CD14-positive monocyte (primary cell): ENCODE data around the gene FRY. TPM values are rescaled to one million over a fixed set of nuclear protein-coding genes. Genes with fewer than 3 reads are reported as not detected.

Experiments used
- DNase-seq, 3 donors: peaks; one replicate each; pipeline ENCODE4 v3.0.0-alpha.2; 2011 to 2022
- H2AFZ ChIP-seq: 2 replicates; pipeline ENCODE4 v1.6.0; 2012; ENCODE audit warnings: mild to moderate bottlenecking, low read depth, low read length, inconsistent platforms; ENCODE audit not compliant: insufficient read depth, poor library complexity, severe bottlenecking
- H3K27ac ChIP-seq, 2 donors: 1 replicate in 1 of 2; 2 replicates in 1 of 2; pipeline ENCODE4 v1.5.1; 2012 to 2013; ENCODE audit warnings: low read length in 2 of 2, control low read depth in 1 of 2, inconsistent platforms in 1 of 2, low read depth in 1 of 2, mild to moderate bottlenecking in 1 of 2
- H3K27me3 ChIP-seq, 2 donors: one replicate each; pipeline versions ENCODE4 v1.6.0 to v1.6.1; 2011 to 2013; ENCODE audit warnings: low read length in 2 of 2; ENCODE audit not compliant: control insufficient read depth in 2 of 2, insufficient read depth in 2 of 2
- H3K36me3 ChIP-seq, 2 donors: replicated peaks in 1 of 2; 1 replicate in 1 of 2; 2 replicates in 1 of 2; pipeline versions ENCODE4 v1.5.1 to v1.6.1; 2012 to 2013; ENCODE audit warnings: low read length in 2 of 2, control low read depth in 1 of 2, inconsistent platforms in 1 of 2, mild to moderate bottlenecking in 1 of 2; ENCODE audit not compliant: insufficient read depth in 2 of 2, control insufficient read depth in 1 of 2
- H3K4me1 ChIP-seq, 2 donors: 1 replicate in 1 of 2; 2 replicates in 1 of 2; pipeline versions ENCODE4 v1.5.1 to v1.6.1; 2012 to 2013; ENCODE audit warnings: low read length in 2 of 2, control low read depth in 1 of 2, inconsistent platforms in 1 of 2, mild to moderate bottlenecking in 1 of 2, moderate library complexity in 1 of 2; ENCODE audit not compliant: insufficient read depth in 2 of 2, control insufficient read depth in 1 of 2
- H3K4me2 ChIP-seq: replicated peaks from 2 replicates; pipeline ENCODE3; 2012; ENCODE audit warnings: low read length, moderate library complexity, mild to moderate bottlenecking; ENCODE audit not compliant: poor library complexity, severe bottlenecking; ENCODE audit errors: extremely low read depth
- H3K4me3 ChIP-seq, 3 experiments: fragments of 200-600 bp in 1 of 3; sonication (generic) in 1 of 3; replicated peaks in 1 of 3; 1 replicate in 2 of 3; 2 replicates in 1 of 3; pipeline ENCODE4 v1.5.1; 2011 to 2013; ENCODE audit warnings: low read length in 3 of 3, mild to moderate bottlenecking in 3 of 3, control low read depth in 2 of 3, low read depth in 2 of 3, inconsistent platforms in 1 of 3, moderate library complexity in 1 of 3
- H3K79me2 ChIP-seq: 2 replicates; pipeline ENCODE4 v1.6.0; 2012; ENCODE audit warnings: mild to moderate bottlenecking, control low read depth, inconsistent platforms, low read length, moderate library complexity; ENCODE audit not compliant: insufficient read depth
- H3K9ac ChIP-seq: 2 replicates; pipeline ENCODE4 v1.6.0; 2017; ENCODE audit warnings: low read length, mild to moderate bottlenecking; ENCODE audit not compliant: insufficient read depth, poor library complexity, severe bottlenecking
- H3K9me3 ChIP-seq, 2 donors: replicated peaks in 1 of 2; 1 replicate in 1 of 2; 2 replicates in 1 of 2; pipeline versions ENCODE4 v1.5.1 to v1.6.1; 2012 to 2013; ENCODE audit warnings: low read length in 2 of 2, control low read depth in 1 of 2; ENCODE audit not compliant: control insufficient read depth in 1 of 2, insufficient read depth in 1 of 2
- H4K20me1 ChIP-seq: 2 replicates; pipeline ENCODE4 v1.6.0; 2012; ENCODE audit warnings: mild to moderate bottlenecking, low read length, control low read depth, moderate library complexity; ENCODE audit not compliant: insufficient read depth
- H3K27ac Mint-ChIP-seq, 7 donors: one replicate each; pipeline ENCODE4 v1.8.0; 2020; ENCODE audit warnings: mild to moderate bottlenecking in 7 of 7, mixed read lengths in 7 of 7, moderate library complexity in 6 of 7, inconsistent platforms in 2 of 7
- H3K27me3 Mint-ChIP-seq, 3 donors: one replicate each; pipeline ENCODE4 v1.8.0; 2021 to 2022; ENCODE audit warnings: low read depth in 3 of 3, mild to moderate bottlenecking in 3 of 3, mixed read lengths in 3 of 3, moderate library complexity in 3 of 3, inconsistent platforms in 1 of 3
- H3K36me3 Mint-ChIP-seq, 2 donors: one replicate each; pipeline ENCODE4 v1.8.0; 2020; ENCODE audit warnings: mixed read lengths in 2 of 2, inconsistent platforms in 1 of 2, mild to moderate bottlenecking in 1 of 2
- H3K4me1 Mint-ChIP-seq: one replicate; pipeline ENCODE4 v1.8.0; 2020; ENCODE audit warnings: mild to moderate bottlenecking, mixed read lengths
- H3K4me3 Mint-ChIP-seq, 2 donors: one replicate each; pipeline ENCODE4 v1.8.0; 2020; ENCODE audit warnings: mild to moderate bottlenecking in 2 of 2, mixed read lengths in 2 of 2, moderate library complexity in 1 of 2
- H3K9me3 Mint-ChIP-seq, 7 donors: one replicate each; pipeline ENCODE4 v1.8.0; 2020 to 2022; ENCODE audit warnings: mixed read lengths in 7 of 7, mild to moderate bottlenecking in 6 of 7, moderate library complexity in 6 of 7, inconsistent platforms in 2 of 7
- WGBS: methylation state at CpG from one replicate; pipeline ENCODE4 v1.1.5; 2013; ENCODE audit warnings: missing lambda C conversion rate; ENCODE audit not compliant: insufficient coverage; 5-methylcytosine and 5-hydroxymethylcytosine counted together
- intact Hi-C, 2 donors: fragments of 100-400 bp; cut with micrococcal nuclease; formaldehyde crosslinking; loops; one replicate each; pipeline versions ENCODE4 v1.15.0 to v1.15.1; 2023
- polyA minus RNA-seq: library from RNA; depleted of rRNA, polyadenylated mRNA; stranded (reverse); fragments of >200 nt; gene quantifications from 2 replicates; pipeline ENCODE4 v1.2.3, GENCODE V29; 2012
- polyA plus RNA-seq, 3 donors: library from polyadenylated mRNA; depleted of rRNA in 1 of 3; unstranded in 2 of 3; stranded (reverse) in 1 of 3; fragments of 300-500 nt in 2 of 3; fragments of >200 nt in 1 of 3; fragmentation: Illumina TruSeq in 2 of 3; gene quantifications; 1 replicate in 2 of 3; 2 replicates in 1 of 3; pipeline ENCODE4 v1.2.3, GENCODE V29; 2012 to 2021
- total RNA-seq, 12 experiments: library from RNA in 1 of 12; stranded (reverse) in 1 of 12; fragments of 120-200 nt in 1 of 12; gene quantifications; one replicate each; pipeline ENCODE4 v1.2.4 and lab custom pipeline; 2013 to 2026; ENCODE audit warnings: mixed read lengths in 6 of 12, inconsistent platforms in 1 of 12
- TF ChIP-seq, protein P1 (sequence below): fragments of 200-600 bp; IDR thresholded peaks from one replicate; pipeline ENCODE4 v1.8.0; 2022; ENCODE audit warnings: antibody characterized with exemption, mild to moderate bottlenecking

The FRY gene
- total RNA-seq (2013): 37.9 TPM
- 10 to 100 TPM in 1 of 3 donors, 1 to 10 TPM in 2; 3.9 to 31.8 (median 5.0) TPM for polyA plus RNA-seq
- polyA minus RNA-seq: 34.9 and 42.3 TPM in 2 replicates
- total RNA-seq (lab: John Stamatoyannopoulos, UW): 114 to 241 (median 164) reads per million in 11 experiments

DNA sequence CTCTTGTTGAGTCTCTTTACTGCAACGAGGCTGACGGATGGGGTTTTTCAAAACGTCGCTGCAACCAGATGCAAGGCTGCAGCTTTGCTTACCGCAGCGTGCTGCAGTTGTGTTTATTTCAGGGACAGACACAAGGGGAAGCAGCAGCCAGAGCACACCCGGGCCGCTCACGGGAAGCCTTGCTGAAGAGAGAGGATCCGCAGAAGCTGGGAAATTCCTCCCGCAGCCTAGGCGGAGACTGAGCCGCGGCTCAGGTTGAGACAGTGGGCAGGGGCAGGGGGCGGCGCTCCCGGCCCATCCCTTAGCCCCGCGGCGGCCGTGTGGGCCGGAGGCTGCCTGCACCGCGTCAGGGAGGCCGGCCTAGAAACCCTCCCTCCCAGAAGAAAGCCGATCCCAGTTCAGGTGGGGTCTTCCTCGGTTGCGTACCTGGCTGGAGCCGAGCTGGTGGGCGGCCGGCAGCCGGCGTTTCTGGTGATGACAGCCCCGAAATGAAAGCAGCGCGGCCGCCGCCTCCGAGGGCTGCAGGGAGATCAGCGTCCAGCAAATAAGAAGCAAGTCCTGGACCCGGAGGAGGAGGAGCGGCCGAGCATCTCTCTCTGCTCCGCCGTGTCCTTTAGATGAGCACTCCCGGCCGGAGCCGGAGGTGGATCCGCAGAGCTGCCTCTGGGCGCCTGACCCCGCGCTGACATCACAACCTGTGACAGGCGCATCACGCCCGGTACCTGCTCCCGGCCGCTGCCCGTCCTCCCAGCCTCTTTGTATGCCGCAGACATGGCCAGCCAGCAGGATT is at the start of gene FRY:
Gene FRY (plus strand): TSS at position 750 of the 790 bp plus-strand sequence. CDS start 22 bp downstream, at position 772.
- Mint-ChIP-seq H3K4me3 (peak within 1 kb of the TSS; percentile 95 to 96), H3K27ac (peak within 1 kb of the TSS; percentile 92 to 97 (median 95)), H3K4me1 (peaks cover 62% of the 10 kb centered on the region), H3K9me3 (no peaks in the 10 kb centered on the region), H3K36me3 (peaks cover 5 to 12% of the 10 kb centered on the region in 2 donors), H3K27me3 (no peaks in the 10 kb centered on the region)
- Histone ChIP-seq H3K36me3 (no peaks in the 10 kb centered on the region), H3K4me3 (peak within 1 kb of the TSS; percentile 71 to 92 (median 91)), H3K9ac (peak within 1 kb of the TSS; percentile 89), H2AFZ (peak within 1 kb of the TSS; percentile 92), H3K27ac (peak within 1 kb of the TSS; percentile 91 to 93), H3K4me1 (peaks cover 50 to 60% of the 10 kb centered on the region in 2 donors), H3K9me3 (no peaks in the 10 kb centered on the region), H3K4me2 (peak within 1 kb of the TSS; percentile 84), H4K20me1 (no peaks in the 10 kb centered on the region), H3K27me3 (no peaks in the 10 kb centered on the region), H3K79me2 (peaks cover 87% of the 10 kb centered on the region)
- DNase-seq: peak; percentile 58 to 86 (median 71)
- under 1% methylated on average over 52 of the region's 59 CpGs for WGBS
- intact Hi-C loops: loop anchor here (5.0 to 10.0 kb wide), 2 partner anchors 84 to 119 kb away; no protein-coding TSS in a partner anchor
- TF ChIP-seq, protein P1, sequence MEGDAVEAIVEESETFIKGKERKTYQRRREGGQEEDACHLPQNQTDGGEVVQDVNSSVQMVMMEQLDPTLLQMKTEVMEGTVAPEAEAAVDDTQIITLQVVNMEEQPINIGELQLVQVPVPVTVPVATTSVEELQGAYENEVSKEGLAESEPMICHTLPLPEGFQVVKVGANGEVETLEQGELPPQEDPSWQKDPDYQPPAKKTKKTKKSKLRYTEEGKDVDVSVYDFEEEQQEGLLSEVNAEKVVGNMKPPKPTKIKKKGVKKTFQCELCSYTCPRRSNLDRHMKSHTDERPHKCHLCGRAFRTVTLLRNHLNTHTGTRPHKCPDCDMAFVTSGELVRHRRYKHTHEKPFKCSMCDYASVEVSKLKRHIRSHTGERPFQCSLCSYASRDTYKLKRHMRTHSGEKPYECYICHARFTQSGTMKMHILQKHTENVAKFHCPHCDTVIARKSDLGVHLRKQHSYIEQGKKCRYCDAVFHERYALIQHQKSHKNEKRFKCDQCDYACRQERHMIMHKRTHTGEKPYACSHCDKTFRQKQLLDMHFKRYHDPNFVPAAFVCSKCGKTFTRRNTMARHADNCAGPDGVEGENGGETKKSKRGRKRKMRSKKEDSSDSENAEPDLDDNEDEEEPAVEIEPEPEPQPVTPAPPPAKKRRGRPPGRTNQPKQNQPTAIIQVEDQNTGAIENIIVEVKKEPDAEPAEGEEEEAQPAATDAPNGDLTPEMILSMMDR: peak; percentile 20

DNA sequence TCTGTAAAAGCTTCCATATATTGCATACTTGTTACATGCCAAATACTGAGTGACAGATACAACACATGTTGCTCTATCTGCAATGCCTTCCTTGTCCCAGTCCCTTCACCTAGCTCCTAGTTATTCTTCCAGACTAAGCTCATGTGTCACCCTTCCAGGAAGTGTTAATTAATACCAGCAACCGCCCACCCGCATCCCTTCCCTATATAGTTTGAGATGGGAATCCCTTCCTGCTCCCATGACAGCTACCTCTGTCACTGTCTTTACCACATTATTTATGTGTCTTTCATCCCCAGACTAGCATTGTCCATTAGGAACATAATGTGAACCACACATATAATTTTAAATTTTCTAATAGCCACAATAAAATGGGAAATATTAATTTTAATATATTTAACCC is 49.5 kb upstream of the FRY start:
- peak in 2 of 3 donors; percentile 8 to 40 for DNase-seq
- TF ChIP-seq, protein P1: no peak
- Histone ChIP-seq H3K9ac (no peak overlapping the region), H3K79me2 (no peaks in the 10 kb centered on the region), H3K4me2 (no peak overlapping the region), H3K36me3 (peaks cover 0 to 10% of the 10 kb centered on the region in 2 donors), H3K4me1 (peaks cover 8 to 9% of the 10 kb centered on the region in 2 donors), H3K4me3 (no peak overlapping the region), H3K27me3 (no peaks in the 10 kb centered on the region), H2AFZ (no peak overlapping the region), H3K27ac (peak overlapping the region in 1 of 2 donors; percentile 37), H4K20me1 (no peaks in the 10 kb centered on the region), H3K9me3 (no peaks in the 10 kb centered on the region)
- peaks cover 3 to 11% (median 6%) of the 10 kb centered on the region in 7 donors for H3K9me3 Mint-ChIP-seq
- peaks cover 0 to 2% (median 0%) of the 10 kb centered on the region in 3 donors for H3K27me3 Mint-ChIP-seq
- no peak overlapping the region for H3K4me3 Mint-ChIP-seq
- peaks cover 36 to 40% of the 10 kb centered on the region in 2 donors for H3K36me3 Mint-ChIP-seq
- H3K27ac Mint-ChIP-seq: peak overlapping the region in 6 of 7 donors; percentile 10 to 85 (median 77)
- WGBS: 83% methylated on average over 2 of the region's 2 CpGs
- H3K4me1 Mint-ChIP-seq: peaks cover 26% of the 10 kb centered on the region
- intact Hi-C loops: loop anchor here in 1 of 2 donors (10.0 kb wide), 1 partner anchor 77 kb away; no protein-coding TSS in a partner anchor
